Measurements from ENCODE around the gene NAALADL2. TPM values are rescaled to one million over a fixed set of nuclear protein-coding genes. Genes with fewer than 3 reads are reported as not detected.

NAALADL2 gene
- total and polyA plus RNA-seq, 2 of the 13 experiments (the other 11 are each of a cell fraction or from before 2014, with no cell fraction given) = 0.08 TPM; not detected in 1

- FAIRE-seq (no peak), ATAC-seq (no peak), DNase-seq (ENCODE audit: low spot score) (no peak)
- intact Hi-C loops (cut with micrococcal nuclease; ENCODE audit: unreplicated experiment) = no loop called here
- WGBS (ENCODE audit: low lambda C conversion rate) = 8% methylated on average over 6 of the region's 6 CpGs
- Histone ChIP-seq H3K9ac (ENCODE audit: insufficient read depth, low read depth, low read length) (no peak overlapping the region), H3K9me3 (ENCODE audit: low read length) (no peaks in the 10 kb centered on the region), H3K27me3 (ENCODE audit: control insufficient read depth in 1 of 2, insufficient read depth in 2 of 2, low read length in 2 of 2) (no peaks in the 10 kb centered on the region), H2AFZ (ENCODE audit: low read length) (no peak overlapping the region), H4K20me1 (ENCODE audit: insufficient read depth, low read length) (no peaks in the 10 kb centered on the region), H3K4me1 (ENCODE audit: insufficient read depth, low read length) (no peaks in the 10 kb centered on the region), H3K36me3 (replicated peaks in 1 of 2; ENCODE audit: control insufficient read depth in 1 of 2, insufficient read depth in 2 of 2, low read length in 2 of 2) (no peaks in the 10 kb centered on the region), H3K79me2 (ENCODE audit: insufficient read depth, low read length) (no peaks in the 10 kb centered on the region), H3K4me2 (ENCODE audit: low read depth, low read length) (no peak overlapping the region), H3K4me3 (replicated peaks in 1 of 3; ENCODE audit: insufficient read depth in 1 of 3, low read depth in 2 of 3, low read length in 3 of 3) (no peak overlapping the region), H3K27ac (ENCODE audit: extremely low read length, insufficient read depth, low read length) (no peak overlapping the region)
- ChIA-PET POLR2A (no interaction called here), CTCF (ENCODE audit: low intra/inter-chr PET ratio, low total read pairs) (no interaction called here)
- no TSS peak for BruUV-seq (replicated peaks)
- TF ChIP-seq ARNT2 (CRISPR knock-in tag; IDR thresholded peaks at IDR 0.05; ENCODE audit: low read depth) (no peak), ZNF660 (CRISPR knock-in tag; IDR thresholded peaks at IDR 0.05; ENCODE audit: borderline replicate concordance, low read depth) (no peak), TMF1 (CRISPR knock-in tag; IDR thresholded peaks at IDR 0.05; ENCODE audit: low read depth) (no peak), ZNF160 (CRISPR knock-in tag; IDR thresholded peaks at IDR 0.05) (no peak), CC2D1A (CRISPR knock-in tag; IDR thresholded peaks at IDR 0.05) (no peak), ZNF550 (CRISPR knock-in tag; IDR thresholded peaks at IDR 0.05; ENCODE audit: borderline replicate concordance) (no peak), BHLHE40 (IDR thresholded peaks at IDR 0.05; ENCODE audit: low read length) (no peak), JUNB (CRISPR knock-in tag; IDR thresholded peaks at IDR 0.05; ENCODE audit: borderline replicate concordance) (no peak), MLX (CRISPR knock-in tag; IDR thresholded peaks at IDR 0.05) (no peak), SP5 (CRISPR knock-in tag; IDR thresholded peaks at IDR 0.05; ENCODE audit: borderline replicate concordance, low read depth) (no peak), SMC3 (IDR thresholded peaks at IDR 0.05; ENCODE audit: low read length) (no peak), KLF6 (CRISPR knock-in tag; IDR thresholded peaks at IDR 0.05) (no peak), PLSCR1 (CRISPR knock-in tag; IDR thresholded peaks at IDR 0.05; ENCODE audit: borderline replicate concordance) (no peak), PAF1 (CRISPR knock-in tag; IDR thresholded peaks at IDR 0.05) (no peak)
- TF ChIP-seq, protein P1, sequence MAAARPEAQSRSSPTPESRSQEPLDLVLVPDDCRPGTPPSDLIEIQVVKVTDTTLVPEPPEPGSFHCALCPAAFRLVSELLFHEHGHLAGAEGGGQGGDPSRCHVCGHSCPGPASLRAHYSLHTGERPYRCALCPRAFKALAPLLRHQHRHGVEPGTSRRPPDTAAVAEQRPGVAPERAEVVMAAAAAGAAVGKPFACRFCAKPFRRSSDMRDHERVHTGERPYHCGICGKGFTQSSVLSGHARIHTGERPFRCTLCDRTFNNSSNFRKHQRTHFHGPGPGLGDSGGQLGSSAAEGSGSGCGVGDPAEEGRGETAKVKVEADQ (CRISPR knock-in tag; IDR thresholded peaks at IDR 0.05; ENCODE audit: borderline replicate concordance) = no peak
- TF ChIP-seq, protein P2, sequence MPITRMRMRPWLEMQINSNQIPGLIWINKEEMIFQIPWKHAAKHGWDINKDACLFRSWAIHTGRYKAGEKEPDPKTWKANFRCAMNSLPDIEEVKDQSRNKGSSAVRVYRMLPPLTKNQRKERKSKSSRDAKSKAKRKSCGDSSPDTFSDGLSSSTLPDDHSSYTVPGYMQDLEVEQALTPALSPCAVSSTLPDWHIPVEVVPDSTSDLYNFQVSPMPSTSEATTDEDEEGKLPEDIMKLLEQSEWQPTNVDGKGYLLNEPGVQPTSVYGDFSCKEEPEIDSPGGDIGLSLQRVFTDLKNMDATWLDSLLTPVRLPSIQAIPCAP (CRISPR knock-in tag; IDR thresholded peaks at IDR 0.05; ENCODE audit: low read depth) = no peak
- in situ Hi-C loops (cut with HindIII; ENCODE audit: extremely low pct_ligation_motif_present, low pct_unique_long_range_greater_than_20kb) = no loop called here
Measured at GRCh38 chr3:175274056-175274455, 414.9 kb downstream of the NAALADL2 start.
